ENCODE measurements around the gene RNF183.
"Not testable (repeated sequence)": the region's sequence is repeated elsewhere in the genome, so short reads cannot be mapped to it uniquely, and the experiment has no call there.

The RNF183 gene

GRCh38 chr9:113269871-113270270 lies 33.3 kb downstream of the RNF183 start:
- DNase-seq, result no peak

- DNase-seq, result no peak
Observed at GRCh38 chr9:113269355-113269754, 33.8 kb downstream of the RNF183 start.

DNA sequence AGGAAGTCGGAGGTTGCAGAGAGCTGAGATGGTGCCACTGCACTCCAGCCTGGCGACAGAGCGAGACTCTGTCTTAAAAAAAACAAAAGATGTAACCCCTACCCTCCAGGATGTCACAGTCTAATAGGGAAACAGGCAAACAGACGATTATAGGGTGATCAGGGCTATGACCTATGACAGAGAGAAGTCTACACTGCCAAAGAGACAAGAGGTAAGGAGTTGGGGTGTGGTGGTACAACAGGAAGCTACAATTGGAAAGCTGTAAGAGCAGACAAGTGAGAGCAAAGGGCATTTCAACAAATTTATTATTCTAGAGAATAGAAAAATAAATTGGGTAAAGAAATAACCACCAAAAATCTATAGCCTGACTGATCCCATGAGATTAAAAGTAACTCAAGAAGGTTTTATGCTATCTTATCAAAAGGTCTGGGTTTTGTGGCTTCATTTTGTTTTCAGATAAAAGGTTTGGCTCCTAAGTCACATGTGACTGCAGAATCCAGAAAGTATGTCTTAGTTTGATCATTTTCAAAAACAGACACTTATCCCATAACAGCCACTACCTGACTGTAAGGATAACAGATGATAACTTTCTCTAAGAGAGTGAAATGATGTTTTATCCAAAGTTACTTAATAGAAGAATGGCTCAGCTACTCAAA lies 35.1 kb downstream of the RNF183 start:
- DNase-seq, result no peak

- no peak for DNase-seq
Observed at GRCh38 chr9:113266174-113266573, 37.0 kb downstream of the RNF183 start.

DNA sequence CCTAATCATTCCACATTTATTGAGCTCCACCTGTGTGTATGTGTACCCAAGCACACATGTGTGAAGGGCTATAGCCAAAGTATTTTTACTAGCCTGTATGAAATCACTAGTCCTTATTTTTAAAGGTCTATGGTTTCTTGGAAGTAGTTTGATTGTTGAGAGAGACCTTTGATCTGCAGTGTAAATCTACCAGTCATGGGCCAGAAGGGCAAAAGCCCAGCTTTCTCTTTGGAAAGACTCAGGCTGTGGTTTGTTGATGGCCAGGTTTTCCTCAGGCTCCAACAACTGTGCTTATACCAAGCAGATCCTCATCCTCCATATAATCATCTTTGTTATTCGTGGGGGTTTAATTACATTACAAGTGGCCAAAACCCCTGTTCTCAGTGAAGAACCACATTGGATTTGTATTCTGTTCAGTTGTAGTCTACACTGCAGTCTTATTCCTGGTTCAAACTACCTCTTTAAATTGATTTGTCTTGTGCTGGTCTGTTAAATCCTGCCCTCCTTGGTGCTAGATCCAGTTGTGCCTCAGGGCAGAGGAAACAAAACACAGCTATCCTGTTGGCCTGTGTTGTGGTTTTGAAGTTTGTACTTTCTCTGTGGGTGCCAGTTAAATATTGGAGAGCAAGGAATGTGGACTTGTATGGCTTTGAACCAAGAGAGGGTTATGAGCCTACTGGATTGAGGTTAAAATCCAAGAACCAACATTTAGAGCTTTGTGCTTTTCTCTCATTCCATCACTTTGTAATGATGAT lies 41.1 kb downstream of the RNF183 start:
- DNase-seq, result no peak

DNA sequence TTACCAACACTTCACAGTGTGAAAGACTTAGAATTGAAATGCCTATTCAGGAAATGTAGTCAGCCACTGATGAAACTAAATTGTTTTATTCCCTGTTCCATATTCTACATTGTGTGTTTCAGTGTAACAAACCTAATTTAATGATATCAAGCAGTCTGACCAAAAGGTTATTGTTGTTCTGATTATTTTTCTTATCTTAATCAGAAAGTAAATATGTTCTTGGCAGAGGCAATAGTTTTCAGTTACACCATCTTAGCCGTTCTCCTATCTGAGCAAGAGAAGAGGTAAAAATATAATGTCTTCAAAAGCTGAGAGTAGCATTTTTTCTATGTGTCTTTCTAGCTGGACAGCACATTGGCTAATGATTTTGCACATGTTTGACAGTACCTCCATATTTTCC lies 44.9 kb downstream of the RNF183 start:
- DNase-seq, result no peak

DNA sequence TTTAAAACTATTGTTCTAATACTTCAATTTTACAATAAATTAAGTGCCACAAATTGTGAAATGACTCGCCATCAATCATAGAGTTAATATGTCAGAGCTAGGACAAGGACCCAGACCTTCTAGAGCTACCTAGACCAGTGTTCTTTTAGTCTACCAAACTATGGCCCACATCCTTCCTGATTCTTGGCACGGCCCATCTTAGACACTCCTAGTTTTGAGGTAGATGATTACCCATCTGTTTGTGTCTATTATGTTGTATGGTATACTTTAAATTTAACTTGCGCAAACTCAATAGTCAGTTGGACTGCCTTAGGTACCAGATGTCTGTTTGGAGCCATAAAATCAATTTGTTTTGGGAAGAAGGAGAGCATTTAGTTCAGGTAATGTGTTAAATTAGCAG lies 45.3 kb downstream of the RNF183 start:
- DNase-seq, result no peak

- DNase-seq, result no peak
Observed at GRCh38 chr9:113255438-113255837, 47.7 kb downstream of the RNF183 start.

- no peak for DNase-seq
Observed at GRCh38 chr9:113254991-113255390, 48.2 kb downstream of the RNF183 start.

DNA sequence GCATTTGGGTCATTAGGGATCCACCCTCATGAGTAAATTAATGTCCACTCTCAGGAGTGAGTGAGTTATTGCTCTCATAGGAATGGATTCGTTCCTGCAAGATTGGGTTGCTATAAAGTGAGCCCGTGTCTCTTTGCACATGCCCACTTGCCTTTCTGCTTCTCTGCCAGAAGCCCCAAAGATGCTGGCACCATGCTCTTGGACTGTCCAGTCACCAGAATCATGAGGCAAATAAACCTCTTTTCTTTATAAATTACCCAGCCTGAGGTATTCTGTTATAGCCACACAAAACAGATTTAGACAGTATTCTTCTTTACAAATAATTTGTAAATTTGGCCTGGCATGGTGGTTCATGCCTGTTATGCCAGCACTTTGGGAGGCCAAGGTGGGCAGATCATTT lies 52.4 kb downstream of the RNF183 start:
- DNase-seq, result no peak

DNA sequence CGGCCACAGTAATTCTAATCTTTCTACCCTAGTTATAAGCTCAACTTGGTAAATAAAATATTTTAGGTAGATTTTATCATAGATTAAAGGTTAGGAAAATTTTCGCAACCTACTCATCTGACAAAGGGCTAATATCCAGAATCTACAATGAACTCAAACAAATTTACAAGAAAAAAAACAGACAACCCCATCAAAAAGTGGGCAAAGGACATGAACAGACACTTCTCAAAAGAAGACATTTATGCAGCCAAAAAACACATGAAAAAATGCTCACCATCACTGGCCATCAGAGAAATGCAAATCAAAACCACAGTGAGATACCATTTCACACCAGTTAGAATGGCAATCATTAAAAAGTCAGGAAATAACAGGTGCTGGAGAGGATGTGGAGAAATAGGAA lies 53.5 kb downstream of the RNF183 start:
- DNase-seq, result not testable (repeated sequence)

DNA sequence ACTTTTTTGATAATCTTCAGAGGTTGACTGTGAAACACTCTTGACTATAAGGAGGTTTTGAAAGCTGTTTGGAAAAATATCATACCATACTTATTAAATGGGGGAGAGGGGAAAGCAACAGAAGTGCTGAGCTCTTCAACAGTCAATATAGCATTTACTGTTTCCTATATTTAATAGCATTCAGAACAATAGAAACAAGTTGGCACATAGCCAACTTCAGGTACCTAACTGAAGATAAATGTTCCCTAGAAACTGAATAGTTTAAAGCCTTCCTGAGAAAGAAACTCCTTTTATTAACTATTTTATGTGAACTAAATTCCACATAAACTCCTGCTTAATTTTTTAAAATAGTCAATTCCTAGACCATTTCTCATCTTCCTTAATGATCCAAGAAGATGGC lies 55.5 kb downstream of the RNF183 start:
- no peak for DNase-seq

Measured in CD4-positive, alpha-beta T cell treated with Interleukin-1 beta for 1 hour (primary cell).